ENCODE data around the gene RTN4RL2.

The RTN4RL2 gene

DNA sequence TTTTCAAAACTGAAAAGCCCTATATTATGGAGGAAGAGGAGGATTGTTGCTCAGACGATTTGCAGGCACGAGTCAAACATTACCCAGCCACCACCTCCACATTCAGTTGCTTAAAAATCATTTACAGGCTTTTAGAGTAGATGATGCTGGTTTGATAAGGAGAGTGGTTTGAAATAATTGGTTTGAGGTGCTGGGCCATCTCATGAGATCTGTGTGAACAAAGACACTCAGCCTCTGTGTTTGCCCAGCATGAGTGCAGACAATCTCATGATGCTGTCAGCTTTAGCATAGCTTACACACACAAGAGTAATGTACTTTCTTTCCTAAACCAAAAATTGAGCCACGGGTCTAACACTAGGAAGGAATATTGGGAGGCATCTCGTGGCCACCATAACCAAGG lies 37.7 kb upstream of the RTN4RL2 start:
- peaks cover 37% of the 10 kb centered on the region for H3K4me1 ChIP-seq (ENCODE audit: insufficient read depth, low read length, severe bottlenecking)
- H3K27me3 ChIP-seq (ENCODE audit: insufficient read depth, low read length), result no peaks in the 10 kb centered on the region
- H3K36me3 ChIP-seq (ENCODE audit: insufficient read depth, low read length), result peaks cover 85% of the 10 kb centered on the region
- TF ChIP-seq EZH2 (IDR thresholded peaks at IDR 0.05; ENCODE audit: borderline replicate concordance, low read length), result no peak
- TF ChIP-seq, protein P1, sequence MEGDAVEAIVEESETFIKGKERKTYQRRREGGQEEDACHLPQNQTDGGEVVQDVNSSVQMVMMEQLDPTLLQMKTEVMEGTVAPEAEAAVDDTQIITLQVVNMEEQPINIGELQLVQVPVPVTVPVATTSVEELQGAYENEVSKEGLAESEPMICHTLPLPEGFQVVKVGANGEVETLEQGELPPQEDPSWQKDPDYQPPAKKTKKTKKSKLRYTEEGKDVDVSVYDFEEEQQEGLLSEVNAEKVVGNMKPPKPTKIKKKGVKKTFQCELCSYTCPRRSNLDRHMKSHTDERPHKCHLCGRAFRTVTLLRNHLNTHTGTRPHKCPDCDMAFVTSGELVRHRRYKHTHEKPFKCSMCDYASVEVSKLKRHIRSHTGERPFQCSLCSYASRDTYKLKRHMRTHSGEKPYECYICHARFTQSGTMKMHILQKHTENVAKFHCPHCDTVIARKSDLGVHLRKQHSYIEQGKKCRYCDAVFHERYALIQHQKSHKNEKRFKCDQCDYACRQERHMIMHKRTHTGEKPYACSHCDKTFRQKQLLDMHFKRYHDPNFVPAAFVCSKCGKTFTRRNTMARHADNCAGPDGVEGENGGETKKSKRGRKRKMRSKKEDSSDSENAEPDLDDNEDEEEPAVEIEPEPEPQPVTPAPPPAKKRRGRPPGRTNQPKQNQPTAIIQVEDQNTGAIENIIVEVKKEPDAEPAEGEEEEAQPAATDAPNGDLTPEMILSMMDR (IDR thresholded peaks at IDR 0.05; ENCODE audit: low read length), result no peak
- H3K79me2 ChIP-seq (ENCODE audit: insufficient read depth, low read length), result peaks cover 13% of the 10 kb centered on the region
- no peak overlapping the region for H3K9ac ChIP-seq (ENCODE audit: low read length)
- no peak overlapping the region for H2AFZ ChIP-seq (ENCODE audit: low read length)
- H4K20me1 ChIP-seq (ENCODE audit: insufficient read depth, low read length), result no peaks in the 10 kb centered on the region
- no peak overlapping the region for H3K4me3 ChIP-seq (ENCODE audit: low read depth, low read length, poor library complexity, severe bottlenecking)
- no peaks in the 10 kb centered on the region for H3K9me2 ChIP-seq (ENCODE audit: low read depth, low read length)
- H3K27ac ChIP-seq (ENCODE audit: low read depth, low read length, poor library complexity, severe bottlenecking), result no peak overlapping the region
- H3K9me3 ChIP-seq (ENCODE audit: low read length), result no peaks in the 10 kb centered on the region
- no peak overlapping the region for H3K4me2 ChIP-seq (ENCODE audit: low read length)
- no peaks in the 10 kb centered on the region for H3F3A ChIP-seq (ENCODE audit: insufficient read depth, low read length)

DNA sequence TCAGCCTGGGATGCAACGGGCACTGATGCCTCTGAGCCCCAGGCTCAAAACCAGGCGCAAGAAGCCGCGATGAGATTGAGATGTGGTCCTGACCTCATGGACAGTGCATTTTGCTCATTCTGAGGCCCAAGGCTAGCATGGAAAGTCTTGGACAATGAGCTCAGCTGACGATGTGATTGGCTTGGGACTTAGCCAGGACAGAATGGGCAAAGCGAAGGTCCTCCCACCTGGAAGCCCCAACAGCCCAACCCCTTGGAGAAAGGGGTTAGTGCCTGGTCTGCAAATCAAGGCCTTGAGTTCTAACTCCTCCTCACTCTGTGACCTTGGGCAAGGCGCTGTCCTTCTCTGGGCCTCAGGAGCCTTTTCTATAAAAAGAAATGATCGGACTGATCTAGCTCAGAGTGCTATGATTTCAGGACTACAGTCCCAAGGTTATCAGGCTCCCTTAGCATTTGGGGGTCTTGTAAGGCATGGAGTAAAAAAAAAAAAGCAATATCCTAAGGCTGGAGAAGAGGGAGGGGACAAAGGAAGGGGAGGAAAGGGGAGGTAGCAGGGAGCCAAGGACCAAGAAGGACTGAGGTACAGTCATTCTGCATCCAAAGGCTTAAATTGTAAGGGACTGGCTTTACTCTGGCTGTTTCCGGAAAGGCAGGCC lies 36.1 kb upstream of the RTN4RL2 start:
- no peak for TF ChIP-seq EZH2 (IDR thresholded peaks at IDR 0.05; ENCODE audit: borderline replicate concordance, low read length)
- TF ChIP-seq, protein P1 (IDR thresholded peaks at IDR 0.05; ENCODE audit: low read length), result no peak
- H3F3A ChIP-seq (ENCODE audit: insufficient read depth, low read length), result no peaks in the 10 kb centered on the region
- no peaks in the 10 kb centered on the region for H3K27me3 ChIP-seq (ENCODE audit: insufficient read depth, low read length)
- no peaks in the 10 kb centered on the region for H4K20me1 ChIP-seq (ENCODE audit: insufficient read depth, low read length)
- H3K4me3 ChIP-seq (ENCODE audit: low read depth, low read length, poor library complexity, severe bottlenecking), result peak overlapping the region; percentile 87
- H3K79me2 ChIP-seq (ENCODE audit: insufficient read depth, low read length), result peaks cover 13% of the 10 kb centered on the region
- H3K9ac ChIP-seq (ENCODE audit: low read length), result peak overlapping the region; percentile 94; the same call in 1 of the 2 replicates
- peaks cover 69% of the 10 kb centered on the region for H3K36me3 ChIP-seq (ENCODE audit: insufficient read depth, low read length)
- H3K9me3 ChIP-seq (ENCODE audit: low read length), result no peaks in the 10 kb centered on the region
- H2AFZ ChIP-seq (ENCODE audit: low read length), result no peak overlapping the region
- peaks cover 37% of the 10 kb centered on the region for H3K4me1 ChIP-seq (ENCODE audit: insufficient read depth, low read length, severe bottlenecking)
- no peaks in the 10 kb centered on the region for H3K9me2 ChIP-seq (ENCODE audit: low read depth, low read length)
- peak overlapping the region; percentile 79 for H3K4me2 ChIP-seq (ENCODE audit: low read length)
- peak overlapping the region; percentile 73 for H3K27ac ChIP-seq (ENCODE audit: low read depth, low read length, poor library complexity, severe bottlenecking)

DNA sequence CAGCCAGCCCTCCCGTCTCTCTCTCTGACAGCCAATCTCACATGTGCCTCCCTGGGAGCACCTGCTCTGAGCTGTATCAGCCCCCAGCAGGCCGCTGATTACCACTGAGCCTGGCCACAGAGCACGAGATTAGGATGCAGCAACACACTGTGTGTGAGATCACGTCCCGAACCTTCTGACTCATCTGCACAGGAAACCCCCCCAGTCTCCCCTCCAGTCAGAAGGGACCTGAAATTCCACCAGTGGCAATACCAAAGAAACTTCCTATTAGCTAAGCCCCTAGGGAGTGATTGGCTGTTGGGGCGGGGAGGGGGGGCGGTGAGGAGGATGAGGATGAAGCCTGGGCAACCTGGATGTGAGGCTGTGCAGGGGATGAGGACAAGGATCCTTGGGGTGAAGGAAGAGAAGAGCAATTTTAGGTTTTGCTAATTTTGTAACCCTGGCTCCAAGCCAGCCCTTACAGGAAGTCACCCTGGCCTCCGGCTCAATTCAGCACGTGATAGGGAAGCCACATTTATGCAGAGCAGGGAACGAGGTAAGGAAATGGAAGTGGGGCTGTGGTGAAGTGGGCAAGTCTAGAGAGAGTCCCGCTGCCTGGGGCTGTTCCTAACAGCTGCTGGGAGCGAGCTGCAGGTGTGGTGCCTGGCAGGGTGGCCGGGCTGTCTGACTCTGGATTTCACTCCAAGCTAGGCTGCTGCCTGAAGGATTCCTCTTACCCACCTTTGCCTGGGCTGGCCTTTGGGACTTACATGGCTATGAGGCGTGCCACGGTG lies 35.4 kb upstream of the RTN4RL2 start:
- H3K4me2 ChIP-seq (ENCODE audit: low read length), result peak overlapping the region; percentile 79
- no peak overlapping the region for H2AFZ ChIP-seq (ENCODE audit: low read length)
- H3F3A ChIP-seq (ENCODE audit: insufficient read depth, low read length), result no peaks in the 10 kb centered on the region
- peaks cover 13% of the 10 kb centered on the region for H3K79me2 ChIP-seq (ENCODE audit: insufficient read depth, low read length)
- no peak for TF ChIP-seq EZH2 (IDR thresholded peaks at IDR 0.05; ENCODE audit: borderline replicate concordance, low read length)
- TF ChIP-seq, protein P1 (IDR thresholded peaks at IDR 0.05; ENCODE audit: low read length), result no peak
- peaks cover 37% of the 10 kb centered on the region for H3K4me1 ChIP-seq (ENCODE audit: insufficient read depth, low read length, severe bottlenecking)
- H3K27me3 ChIP-seq (ENCODE audit: insufficient read depth, low read length), result no peaks in the 10 kb centered on the region
- H3K9ac ChIP-seq (ENCODE audit: low read length), result peak overlapping the region; percentile 94
- no peaks in the 10 kb centered on the region for H4K20me1 ChIP-seq (ENCODE audit: insufficient read depth, low read length)
- peak overlapping the region; percentile 87 for H3K4me3 ChIP-seq (ENCODE audit: low read depth, low read length, poor library complexity, severe bottlenecking)
- peaks cover 62% of the 10 kb centered on the region for H3K36me3 ChIP-seq (ENCODE audit: insufficient read depth, low read length)
- H3K9me2 ChIP-seq (ENCODE audit: low read depth, low read length), result no peaks in the 10 kb centered on the region
- H3K9me3 ChIP-seq (ENCODE audit: low read length), result no peaks in the 10 kb centered on the region
- peak overlapping the region; percentile 73 for H3K27ac ChIP-seq (ENCODE audit: low read depth, low read length, poor library complexity, severe bottlenecking)
